NCI-H524 (cell line): ENCODE measurements around the gene IQCM.
"Not testable (repeated sequence)": the region's sequence is repeated elsewhere in the genome, so short reads cannot be mapped to it uniquely, and the experiment has no call there.

Experiments
- DNase-seq, 2 experiments: peaks; one replicate each; lab custom pipeline; 2025; lab: John Stamatoyannopoulos, UW

The IQCM gene

DNA sequence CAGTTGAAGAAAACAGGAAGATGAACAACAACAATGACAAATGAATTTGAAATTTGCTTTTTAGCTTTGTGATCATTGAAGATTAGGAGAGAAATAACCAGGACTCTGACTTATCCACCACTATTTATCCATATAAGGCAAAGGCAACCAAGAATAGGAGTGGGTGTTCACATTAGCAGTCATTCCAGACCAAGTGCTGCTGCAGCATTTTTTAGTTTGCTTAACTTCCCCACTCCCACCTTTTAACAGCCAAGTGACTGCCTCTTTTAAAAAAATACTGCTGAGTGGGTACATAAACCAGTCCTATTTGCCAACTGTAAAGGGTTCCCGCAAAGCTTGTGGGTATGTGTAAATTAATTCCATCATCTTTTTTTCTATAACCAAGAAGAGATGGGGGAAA lies 230.9 kb downstream of the IQCM start:
- DNase-seq = no peak

DNA sequence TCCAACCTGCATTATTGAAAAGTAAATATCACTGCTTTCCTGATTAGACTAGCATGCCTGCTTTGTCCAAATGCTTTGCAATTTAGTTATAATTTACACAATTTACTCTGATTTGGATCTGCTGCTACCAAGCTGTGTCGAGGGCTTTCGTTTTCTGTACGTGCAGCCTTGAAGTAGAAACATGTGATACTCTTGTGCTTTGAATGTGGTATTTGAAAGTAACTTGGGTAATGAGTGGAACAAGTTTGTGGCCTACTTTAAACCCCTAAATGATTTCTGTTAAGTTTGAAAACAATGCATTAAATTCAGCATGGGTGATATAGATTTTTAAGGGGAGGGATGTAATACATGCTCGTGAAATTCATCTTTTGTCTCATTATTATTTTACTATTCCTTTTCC lies 240.7 kb downstream of the IQCM start:
- no peak for DNase-seq

GRCh38 chr4:149572716-149573115 lies 242.9 kb downstream of the IQCM start:
- no peak for DNase-seq

DNA sequence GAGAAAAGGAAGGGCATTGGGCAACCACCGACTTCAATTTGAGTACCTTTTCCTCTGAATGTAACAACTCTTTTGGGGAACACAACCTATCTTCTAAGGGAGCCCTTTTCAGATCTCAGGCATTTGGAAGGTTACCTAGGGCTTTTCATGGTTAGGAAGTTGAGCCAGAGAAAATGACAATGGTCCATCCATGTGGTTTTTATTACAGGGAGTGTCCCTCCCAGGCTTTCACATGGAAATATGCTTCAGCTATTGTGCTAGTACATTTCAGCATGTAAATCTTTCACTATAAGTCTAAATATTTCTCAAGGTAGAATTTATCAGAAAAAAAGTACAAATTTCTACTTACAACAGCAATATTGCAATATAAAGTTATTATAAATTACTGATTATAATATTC lies 259.8 kb downstream of the IQCM start:
- DNase-seq = no peak

DNA sequence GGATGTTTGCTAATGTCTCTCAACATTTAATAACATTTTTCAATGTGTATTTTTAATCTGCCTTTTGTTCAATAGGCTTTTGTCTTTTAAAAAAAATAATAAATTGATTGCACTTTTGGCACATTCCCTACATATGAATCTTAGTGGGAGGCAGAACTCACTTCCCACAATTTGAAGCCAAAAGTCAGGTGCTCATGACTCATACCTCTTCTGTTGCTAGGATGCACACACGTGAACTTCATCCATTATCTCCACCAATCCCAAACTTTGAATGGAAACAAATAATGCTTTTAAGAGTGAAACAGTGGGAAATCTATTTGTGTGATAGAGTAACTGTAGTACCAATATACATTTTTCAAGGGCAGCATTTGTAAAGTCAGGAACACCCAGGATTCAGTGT lies 260.5 kb downstream of the IQCM start:
- DNase-seq = no peak

DNA sequence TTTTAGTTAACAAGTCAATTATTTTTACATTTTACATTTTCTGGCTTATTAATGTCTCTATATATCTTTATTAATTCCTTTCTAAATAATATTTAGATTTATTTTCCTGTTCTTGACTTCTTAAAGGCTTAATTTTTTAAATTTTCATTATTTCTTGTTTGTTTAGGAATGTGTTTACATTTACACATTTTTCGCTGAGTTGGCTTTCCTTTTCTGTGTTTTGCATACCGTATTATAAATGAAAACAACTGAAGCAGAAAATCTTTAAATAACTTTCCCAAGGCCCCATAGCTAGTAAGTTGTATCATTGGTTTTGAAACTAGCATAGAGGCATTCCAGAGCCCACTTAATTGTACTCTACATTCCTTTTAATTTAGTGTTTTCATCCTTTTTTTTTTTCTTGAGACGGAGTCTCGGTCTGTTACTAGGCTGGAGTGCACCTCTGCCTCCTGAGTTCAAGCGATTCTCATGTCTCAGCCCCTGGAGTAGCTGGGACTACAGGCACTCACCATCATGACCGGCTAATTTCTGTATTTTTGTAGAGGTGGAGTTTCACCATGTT lies 261.6 kb downstream of the IQCM start:
- no peak for DNase-seq

DNA sequence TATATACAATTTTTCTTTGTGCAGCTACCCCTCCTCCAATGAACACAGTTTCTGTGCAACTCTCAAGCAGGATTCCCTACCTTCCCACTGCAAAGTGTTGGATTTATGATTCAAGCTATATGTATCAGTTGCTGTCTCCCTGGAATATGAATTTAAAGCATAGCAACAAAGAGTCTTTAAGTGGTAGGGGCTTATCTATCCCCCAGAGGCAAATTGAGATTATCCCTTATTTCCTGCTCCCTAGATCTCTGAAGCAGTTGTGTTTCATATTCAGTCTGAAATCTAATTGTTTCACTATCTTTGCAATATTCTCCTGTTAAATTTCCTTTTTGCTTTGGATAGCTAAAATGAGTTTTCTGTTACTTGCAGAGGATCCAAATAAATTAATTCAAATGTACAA lies 263.0 kb downstream of the IQCM start:
- no peak for DNase-seq

DNA sequence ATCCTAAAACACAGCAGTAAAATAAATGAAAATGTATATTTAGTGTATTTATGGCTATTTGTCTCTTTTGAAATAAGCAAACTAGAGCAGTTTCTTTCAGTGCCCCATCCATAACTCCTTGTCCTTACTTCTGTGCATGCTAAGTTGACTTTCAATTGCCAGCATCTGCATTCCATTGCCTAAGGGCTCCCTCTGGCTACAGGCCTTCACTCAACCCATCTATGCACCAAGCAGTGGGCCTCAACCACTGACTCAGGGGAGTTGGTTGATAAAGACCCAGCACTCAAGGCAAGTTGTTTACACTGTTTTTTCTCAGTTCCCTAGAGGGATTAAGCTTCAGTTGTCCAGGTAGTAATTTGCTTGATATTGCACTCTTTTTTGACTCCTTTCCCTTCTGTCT lies 265.7 kb downstream of the IQCM start:
- DNase-seq = no peak

DNA sequence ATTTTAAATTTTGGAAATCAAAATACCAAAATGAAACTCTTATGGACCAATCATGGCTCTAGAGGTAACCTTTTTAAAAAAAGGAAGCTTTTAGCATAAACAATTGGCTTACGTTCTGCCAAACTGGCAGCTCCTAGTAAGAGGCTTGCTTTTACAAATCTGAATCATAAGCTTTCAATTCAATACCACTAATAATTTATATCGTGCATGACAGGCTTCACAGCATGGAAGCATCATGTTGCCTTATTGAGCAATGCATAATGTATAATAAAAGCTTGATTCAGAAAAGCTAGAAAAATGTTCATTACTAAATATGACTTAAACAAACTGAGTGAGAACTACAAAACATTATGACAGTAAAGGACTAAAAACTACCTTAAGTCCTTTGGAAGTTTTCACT lies 280.9 kb downstream of the IQCM start:
- DNase-seq = no peak

GRCh38 chr4:149531861-149532260 lies 283.8 kb downstream of the IQCM start:
- DNase-seq = peak in 1 of 2 experiments; percentile 28

DNA sequence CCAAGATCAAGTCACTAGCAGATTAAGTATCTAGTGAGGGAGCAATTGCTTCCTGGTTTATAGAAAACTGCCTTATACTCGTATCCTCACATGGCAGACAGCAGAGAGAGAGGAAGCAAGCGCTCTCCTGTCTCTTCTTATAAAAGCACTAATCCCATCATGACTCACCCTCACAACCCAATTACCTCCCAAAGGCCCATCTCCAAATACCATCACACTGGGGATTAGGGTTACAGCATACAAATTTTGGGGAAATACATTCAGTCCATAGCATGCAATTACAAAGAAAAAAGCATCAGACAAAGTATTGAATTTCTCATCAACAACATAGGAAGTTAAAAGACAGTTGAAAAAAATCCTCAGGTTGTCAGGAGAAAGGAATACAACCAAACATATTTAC lies 292.6 kb downstream of the IQCM start:
- DNase-seq = no peak

DNA sequence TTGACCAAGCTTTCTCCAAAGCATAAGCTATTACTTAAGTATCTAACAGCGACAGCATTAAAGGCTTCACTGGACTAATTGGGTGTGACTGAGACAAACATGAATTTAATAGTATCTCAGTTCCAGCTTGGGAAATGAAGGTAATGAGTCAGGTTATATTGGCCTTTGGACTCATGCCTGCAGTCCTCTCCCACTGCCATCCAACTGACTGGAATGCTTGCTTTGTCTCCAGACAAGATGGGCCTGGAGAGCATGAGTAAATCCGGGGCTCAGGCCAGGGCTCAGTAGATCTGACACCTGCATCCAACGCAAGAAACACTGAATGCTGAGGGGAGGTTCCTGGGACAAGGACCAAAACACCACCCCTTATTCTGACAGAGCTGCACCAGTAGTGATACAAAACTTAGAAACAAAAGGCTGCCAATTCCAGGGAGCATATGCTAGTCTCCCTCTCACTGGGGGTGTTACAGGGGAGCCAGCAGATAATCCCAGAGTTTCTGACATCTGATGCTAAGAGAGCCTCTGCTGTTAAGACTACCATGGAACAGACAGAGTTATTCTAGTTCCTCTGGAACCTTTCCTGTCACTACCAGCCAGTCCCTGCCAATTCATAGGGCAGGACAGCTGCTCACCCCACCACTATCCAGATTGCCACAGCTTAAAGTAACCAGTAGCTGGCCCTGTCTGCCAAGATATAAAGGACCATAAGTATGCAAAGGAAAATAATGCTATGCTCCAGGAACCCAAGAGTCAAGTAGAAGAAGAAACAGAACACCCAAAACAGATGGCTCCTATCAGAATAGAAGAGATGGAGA lies 293.8 kb downstream of the IQCM start:
- DNase-seq = peak in 1 of 2 experiments; percentile 51

GRCh38 chr4:149518471-149518870 lies 297.2 kb downstream of the IQCM start:
- DNase-seq = no peak

GRCh38 chr4:149513081-149513480 lies 302.6 kb downstream of the IQCM start:
- DNase-seq = no peak

GRCh38 chr4:149512501-149512900 lies 303.1 kb downstream of the IQCM start:
- DNase-seq = no peak

DNA sequence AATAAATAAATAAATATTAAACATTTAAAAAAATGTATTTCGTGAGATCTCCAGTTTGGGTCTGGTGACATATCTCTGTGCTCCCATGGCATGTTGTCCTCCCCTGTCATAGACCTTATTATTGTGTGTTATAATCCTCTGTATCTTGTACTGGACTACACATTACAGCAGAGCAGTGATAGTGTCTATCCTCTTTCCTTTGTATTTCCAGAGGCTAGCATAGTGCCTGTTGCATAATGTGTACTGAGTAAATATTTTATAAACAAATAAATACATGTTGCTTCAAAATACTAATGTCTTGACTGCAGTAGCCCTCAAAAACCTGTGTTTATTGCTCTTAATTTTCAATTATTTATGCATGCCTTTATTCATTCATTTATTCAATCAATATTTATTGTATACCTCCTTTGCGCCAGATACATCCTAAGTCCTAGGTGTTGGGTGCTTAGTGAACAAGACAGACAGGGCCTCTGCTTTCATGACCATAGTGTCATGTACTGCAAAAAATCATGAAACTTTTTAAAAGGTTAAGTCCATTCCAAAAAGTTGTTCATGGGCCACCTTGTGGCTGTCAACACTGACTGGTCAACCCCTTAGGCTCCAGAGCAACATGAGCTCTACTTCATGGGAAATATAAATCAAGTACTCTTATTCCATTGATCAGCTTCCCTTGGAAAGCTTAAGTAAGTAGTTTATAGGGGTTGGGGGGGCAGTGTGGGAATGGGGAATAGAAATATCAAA lies 303.9 kb downstream of the IQCM start:
- DNase-seq = no peak

DNA sequence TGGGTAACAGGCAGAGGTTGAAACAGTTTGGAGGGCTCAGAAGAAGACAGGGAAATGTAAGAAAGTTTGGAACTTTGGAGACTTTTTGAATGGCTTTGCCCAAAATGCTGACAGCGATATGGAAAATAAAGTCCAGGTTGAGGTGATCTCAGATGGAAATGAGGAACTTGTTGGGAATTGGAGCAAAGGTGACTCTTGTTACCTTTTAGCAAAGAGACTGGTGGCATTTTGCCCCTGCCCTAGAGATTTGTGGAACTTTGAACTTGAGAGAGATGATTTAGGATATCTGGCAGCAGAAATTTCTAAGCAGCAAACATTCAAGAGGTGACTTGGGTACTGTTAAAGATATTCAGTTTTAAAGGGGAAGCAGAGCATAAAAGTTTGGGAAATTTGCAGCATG lies 308.3 kb downstream of the IQCM start:
- not testable (repeated sequence) for DNase-seq

- DNase-seq = no peak
Observed at GRCh38 chr4:149500806-149501205, 314.8 kb downstream of the IQCM start.

DNA sequence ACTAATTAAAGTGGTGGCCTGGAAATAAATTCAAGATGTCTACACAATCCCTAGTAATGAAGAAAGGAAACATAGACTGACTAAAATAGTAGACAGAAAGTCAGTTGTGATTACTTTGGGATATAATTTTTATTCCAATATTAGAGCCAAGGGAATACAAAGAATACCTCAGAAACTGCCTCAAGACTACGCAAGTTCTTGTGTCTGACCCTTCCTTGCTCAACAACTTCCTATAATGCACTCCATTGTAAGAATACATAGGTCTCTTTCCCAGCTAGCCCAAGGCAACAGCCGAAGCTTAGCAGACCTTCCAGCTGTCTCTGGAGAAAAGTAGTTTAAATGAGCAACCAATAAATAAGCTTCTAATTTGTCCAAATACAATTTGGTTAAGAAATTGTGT lies 315.9 kb downstream of the IQCM start:
- DNase-seq = no peak

DNA sequence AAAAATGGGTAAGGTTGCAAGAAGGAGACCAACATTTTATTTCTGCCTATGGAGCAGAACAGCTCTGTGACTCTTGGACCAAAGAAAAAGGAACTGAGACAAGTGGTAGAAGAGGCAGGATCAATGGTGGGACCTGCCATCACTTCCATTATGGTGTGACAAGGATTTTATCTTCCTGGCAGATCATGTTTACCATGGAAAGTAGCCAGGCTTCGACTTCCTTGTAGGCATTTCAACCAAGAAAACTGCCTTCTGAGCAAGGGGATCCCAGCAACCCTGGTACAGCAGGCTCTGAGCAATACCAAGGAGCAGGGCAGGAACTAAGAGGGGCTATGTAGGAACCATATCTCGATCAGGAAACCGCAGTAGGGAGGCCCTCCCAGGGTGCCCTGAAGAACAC lies 317.4 kb downstream of the IQCM start:
- DNase-seq = no peak

DNA sequence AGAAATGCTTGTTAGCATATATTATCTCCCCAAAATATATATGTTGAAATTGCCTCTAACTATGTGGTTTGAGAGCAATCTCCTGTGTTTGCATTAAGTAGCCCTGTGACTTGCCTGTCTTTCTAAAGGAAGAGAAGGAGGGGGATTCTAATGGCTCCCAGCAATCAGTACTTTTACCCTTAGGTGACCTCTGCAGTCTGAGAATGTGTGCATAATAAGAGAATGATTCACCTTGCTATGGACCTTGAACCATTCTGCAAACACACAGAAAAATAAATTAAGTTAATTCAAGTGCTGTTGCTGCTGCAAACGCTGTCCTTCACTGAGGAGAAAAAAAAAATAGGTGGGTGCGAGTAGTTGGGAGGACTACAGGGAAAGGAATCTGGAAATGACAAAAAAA lies 322.2 kb downstream of the IQCM start:
- no peak for DNase-seq

DNA sequence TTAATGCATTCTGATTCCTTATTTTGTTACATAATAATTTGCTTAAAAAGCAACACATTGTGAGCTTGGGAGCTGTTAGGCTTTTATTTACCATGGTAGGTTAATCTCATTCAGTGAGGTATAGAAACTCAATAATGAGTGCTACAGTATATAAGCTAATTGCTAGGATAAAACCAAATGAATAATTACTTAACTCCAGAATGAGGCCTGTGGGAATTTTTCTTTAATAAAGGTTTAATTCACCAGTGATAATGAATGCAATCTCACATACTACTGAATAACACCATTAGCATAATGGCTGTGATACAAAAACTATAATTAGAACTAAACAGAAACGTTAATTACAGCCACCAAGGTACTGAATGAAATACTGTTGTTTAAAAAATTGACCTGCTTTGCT lies 326.3 kb downstream of the IQCM start:
- no peak for DNase-seq

GRCh38 chr4:149486861-149487260 lies 328.8 kb downstream of the IQCM start:
- DNase-seq = no peak
